ENCODE data around the gene DLX3. TPM values are rescaled to one million over a fixed set of nuclear protein-coding genes. Genes with fewer than 3 reads are reported as not detected.

DLX3 gene
- total RNA-seq, 4 donors from 2014 or later, result 0.28 TPM; not detected in 3

GRCh38 chr17:50039058-50039457, 44.0 kb upstream of the DLX3 start:
- no peak overlapping the region for H3K27ac ChIP-seq

DNA sequence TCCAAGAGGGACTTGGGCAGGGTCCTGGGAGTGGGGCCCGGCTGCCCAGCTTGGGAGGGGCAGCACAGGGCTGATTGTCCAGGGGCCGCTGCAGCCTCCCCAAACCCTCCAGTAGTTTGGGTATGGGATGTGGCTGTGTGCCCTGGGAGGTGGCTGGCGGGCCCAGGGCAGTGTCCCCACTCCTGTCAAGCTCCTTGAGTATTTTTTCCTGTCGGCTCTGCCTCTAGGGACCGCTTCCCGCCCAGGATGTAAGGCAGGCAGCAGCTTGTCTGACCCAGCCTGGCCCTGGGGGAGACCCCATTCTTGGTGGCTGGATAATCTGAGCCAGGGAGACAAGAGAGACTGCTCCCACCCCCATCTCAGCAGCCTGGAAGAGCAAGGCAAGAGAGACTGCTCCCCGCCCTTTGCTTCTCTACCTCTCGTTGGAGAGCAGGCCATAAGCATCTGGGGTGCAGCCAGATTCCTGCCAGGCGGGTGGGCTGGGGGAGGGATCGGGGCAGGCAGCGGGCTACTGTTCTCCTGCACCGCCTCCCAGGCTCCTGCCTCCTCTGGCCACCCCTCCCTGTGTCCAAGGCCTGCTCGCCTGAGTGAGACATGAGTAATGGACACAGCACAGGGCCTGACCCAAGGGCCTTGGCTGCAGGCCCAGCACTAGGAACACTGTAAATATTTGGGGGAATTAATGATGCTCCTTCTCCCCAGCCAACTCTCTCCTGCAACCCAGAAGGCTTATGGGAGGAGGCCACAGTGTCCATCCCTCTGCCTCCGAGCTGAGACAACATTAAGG, 42.5 kb upstream of the DLX3 start:
- TF ChIP-seq POLR2A (IDR thresholded peaks at IDR 0.05) (no peak), CTCF (IDR thresholded peaks at IDR 0.05) (no peak)
- H3K4me1 ChIP-seq, result peaks cover 0 to 15% of the 10 kb centered on the region in 2 donors
- intact Hi-C loops (cut with DNase I; ENCODE audit: low total_unique reads), result no loop called here

More at GRCh38 chr17:50039058-50039457, 44.0 kb upstream of the DLX3 start:
- no peak for TF ChIP-seq CTCF (IDR thresholded peaks at IDR 0.05)
- no peak for TF ChIP-seq POLR2A (IDR thresholded peaks at IDR 0.05)
- peaks cover 0 to 15% of the 10 kb centered on the region in 2 donors for H3K4me1 ChIP-seq
- H3K9me3 ChIP-seq, result no peaks in the 10 kb centered on the region
- no peaks in the 10 kb centered on the region for H3K27me3 ChIP-seq
- no peak overlapping the region for H3K4me3 ChIP-seq
- no peak for DNase-seq
- no peaks in the 10 kb centered on the region for H3K36me3 ChIP-seq
- intact Hi-C loops (cut with DNase I; ENCODE audit: low total_unique reads), result no loop called here

GRCh38 chr17:50036455-50037261, 41.6 kb upstream of the DLX3 start:
- H3K27ac ChIP-seq, result peak overlapping the region; percentile 11 to 48
- H3K27me3 ChIP-seq, result no peaks in the 10 kb centered on the region
- no peaks in the 10 kb centered on the region for H3K9me3 ChIP-seq
- no peaks in the 10 kb centered on the region for H3K36me3 ChIP-seq
- H3K4me1 ChIP-seq, result peaks cover 0 to 15% of the 10 kb centered on the region in 2 donors
- intact Hi-C loops (cut with DNase I; ENCODE audit: low total_unique reads), result no loop called here
- no peak for DNase-seq
- TF ChIP-seq POLR2A (IDR thresholded peaks at IDR 0.05) (no peak), CTCF (IDR thresholded peaks at IDR 0.05) (no peak)
- no peak overlapping the region for H3K4me3 ChIP-seq

More for the DNA sequence above, 42.5 kb upstream of the DLX3 start:
- Histone ChIP-seq H3K36me3 (no peaks in the 10 kb centered on the region), H3K4me3 (no peak overlapping the region), H3K9me3 (no peaks in the 10 kb centered on the region), H3K27ac (peak overlapping the region; percentile 11 to 48), H3K27me3 (no peaks in the 10 kb centered on the region)
- DNase-seq, result peak; percentile 74 to 78

DNA sequence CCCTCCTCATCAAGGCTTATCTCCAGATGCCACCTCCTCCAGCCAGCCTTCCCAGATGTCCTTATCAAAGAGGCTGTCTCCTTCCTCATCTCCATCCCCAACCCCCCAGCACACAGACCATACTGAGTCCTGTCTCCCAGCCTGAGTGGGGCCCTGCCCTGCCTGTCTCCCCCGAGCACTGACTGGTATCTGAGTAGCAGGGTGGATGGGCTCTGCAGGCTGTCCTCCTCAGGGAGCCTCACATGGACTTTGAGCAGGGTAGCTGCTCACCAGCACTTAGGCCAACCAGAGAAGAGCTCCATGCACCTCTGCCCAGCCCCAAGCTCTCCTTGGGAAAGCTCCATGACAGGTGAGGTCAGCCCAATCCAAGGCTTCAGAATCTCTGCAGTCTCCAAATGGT, 40.9 kb upstream of the DLX3 start:
- TF ChIP-seq POLR2A (IDR thresholded peaks at IDR 0.05), result no peak
- TF ChIP-seq CTCF (IDR thresholded peaks at IDR 0.05), result no peak
- Histone ChIP-seq H3K9me3 (no peaks in the 10 kb centered on the region), H3K27ac (no peak overlapping the region), H3K36me3 (no peaks in the 10 kb centered on the region), H3K27me3 (no peaks in the 10 kb centered on the region), H3K4me1 (peaks cover 0 to 15% of the 10 kb centered on the region in 2 donors), H3K4me3 (no peak overlapping the region)
- no peak for DNase-seq
- intact Hi-C loops (cut with DNase I; ENCODE audit: low total_unique reads), result no loop called here

DNA sequence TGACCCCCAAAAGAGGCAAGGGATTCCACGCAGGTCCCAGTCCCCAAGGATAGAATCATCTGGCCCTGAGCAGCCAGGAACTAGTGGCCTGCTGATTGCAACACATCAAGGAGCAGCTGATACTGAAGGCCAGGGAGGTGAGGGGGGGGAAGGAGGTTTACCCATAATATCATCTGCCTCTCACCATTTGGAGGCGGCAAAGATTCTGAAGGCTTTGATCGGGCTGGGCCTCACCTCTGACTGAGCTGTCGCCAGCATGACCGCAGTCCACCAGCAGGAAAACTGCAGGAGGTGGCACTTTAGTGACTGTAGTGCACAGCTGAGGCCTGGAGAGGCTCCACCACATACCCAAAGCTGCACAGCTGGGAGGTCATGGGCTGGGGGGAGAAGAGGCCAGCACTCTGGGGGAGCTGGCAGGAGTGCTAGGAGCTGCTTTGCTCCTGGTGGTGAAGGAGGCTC, 40.4 kb upstream of the DLX3 start:
- intact Hi-C loops (cut with DNase I; ENCODE audit: low total_unique reads), result no loop called here
- no peak overlapping the region for H3K4me3 ChIP-seq
- H3K27ac ChIP-seq, result no peak overlapping the region
- H3K36me3 ChIP-seq, result no peaks in the 10 kb centered on the region
- no peak for TF ChIP-seq CTCF (IDR thresholded peaks at IDR 0.05)
- no peak for TF ChIP-seq POLR2A (IDR thresholded peaks at IDR 0.05)
- no peaks in the 10 kb centered on the region for H3K9me3 ChIP-seq
- no peaks in the 10 kb centered on the region for H3K27me3 ChIP-seq
- no peak for DNase-seq
- peaks cover 0 to 15% of the 10 kb centered on the region in 2 donors for H3K4me1 ChIP-seq

Measured in uterus (tissue), 4 donors.